ENCODE results near the gene ZNF689.

The ZNF689 gene

DNA sequence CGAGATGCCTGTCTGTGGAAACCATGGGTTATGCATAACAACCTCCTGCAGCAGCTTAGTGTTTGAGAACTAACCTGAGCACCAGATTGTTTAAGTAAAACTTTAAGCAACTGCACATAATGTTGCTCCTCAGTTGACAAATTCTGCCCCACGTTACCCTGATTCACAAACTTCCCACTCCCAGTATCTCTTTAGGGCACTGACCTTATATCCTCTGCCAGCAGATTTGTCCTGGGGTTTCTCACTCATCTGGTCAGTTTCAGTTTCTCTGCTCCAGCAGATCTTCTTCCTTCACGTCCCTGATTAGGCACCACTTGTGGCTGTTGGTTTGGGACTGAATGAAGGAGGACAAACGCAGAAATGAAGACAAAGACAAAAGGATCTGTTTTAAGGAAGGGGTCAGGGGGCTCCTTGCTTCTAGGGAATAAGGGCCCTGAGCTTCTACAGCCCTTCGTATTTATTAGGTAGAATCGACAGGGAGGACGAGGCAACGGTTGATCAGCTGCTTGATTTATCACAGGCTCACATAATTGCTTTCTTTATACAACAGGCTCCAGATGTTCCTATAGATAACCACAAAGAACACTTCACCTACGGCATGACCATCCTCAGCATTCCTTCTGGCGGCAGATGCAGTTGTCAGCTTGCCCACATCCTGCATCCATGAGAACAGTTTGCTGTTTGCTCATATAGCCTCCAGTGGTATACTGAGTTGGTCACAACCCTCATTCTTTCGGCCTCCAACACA, 13.5 kb upstream of the ZNF689 start:
- H3K9me3 ChIP-seq (ENCODE audit: low read depth, low read length): no peaks in the 10 kb centered on the region
- TF ChIP-seq POLR2AphosphoS5 (IDR thresholded peaks at IDR 0.05; ENCODE audit: borderline replicate concordance, low read depth, low read length) (no peak), FOXP2 (optimal IDR thresholded peaks at IDR 0.05; ENCODE audit: control extremely low read depth, extremely low read length, insufficient read depth) (no peak), EZH2 (IDR thresholded peaks at IDR 0.05) (no peak)
- H3K9ac ChIP-seq (ENCODE audit: insufficient read length): no peak overlapping the region
- DNase-seq (ENCODE audit: low read depth, low spot score): no peak
- H3K4me3 ChIP-seq: no peak overlapping the region
- no peak overlapping the region for H3K27ac ChIP-seq
- H3K36me3 ChIP-seq (ENCODE audit: insufficient read depth, low read length): no peaks in the 10 kb centered on the region

- no peak for DNase-seq (ENCODE audit: low read depth, low spot score)
- H3K9me3 ChIP-seq (ENCODE audit: low read depth, low read length): no peaks in the 10 kb centered on the region
- H3K4me3 ChIP-seq: no peak overlapping the region
- no peak overlapping the region for H3K9ac ChIP-seq (ENCODE audit: insufficient read length)
- no peaks in the 10 kb centered on the region for H3K36me3 ChIP-seq (ENCODE audit: insufficient read depth, low read length)
- no peak for TF ChIP-seq POLR2AphosphoS5 (IDR thresholded peaks at IDR 0.05; ENCODE audit: borderline replicate concordance, low read depth, low read length)
- TF ChIP-seq FOXP2 (optimal IDR thresholded peaks at IDR 0.05; ENCODE audit: control extremely low read depth, extremely low read length, insufficient read depth): no peak
- TF ChIP-seq EZH2 (IDR thresholded peaks at IDR 0.05): no peak
- H3K27ac ChIP-seq: no peak overlapping the region; the same call in 1 of the 2 replicates
Observed at GRCh38 chr16:30622455-30623032, 12.4 kb upstream of the ZNF689 start.

GRCh38 chr16:30621765-30622164, 11.6 kb upstream of the ZNF689 start:
- DNase-seq (ENCODE audit: low read depth, low spot score): no peak
- peak overlapping the region; percentile 44; the same call in 1 of the 2 replicates for H3K27ac ChIP-seq
- H3K4me3 ChIP-seq: no peak overlapping the region
- H3K9ac ChIP-seq (ENCODE audit: insufficient read length): no peak overlapping the region
- no peak for TF ChIP-seq EZH2 (IDR thresholded peaks at IDR 0.05)
- TF ChIP-seq FOXP2 (optimal IDR thresholded peaks at IDR 0.05; ENCODE audit: control extremely low read depth, extremely low read length, insufficient read depth): no peak
- TF ChIP-seq POLR2AphosphoS5 (IDR thresholded peaks at IDR 0.05; ENCODE audit: borderline replicate concordance, low read depth, low read length): no peak
- H3K36me3 ChIP-seq (ENCODE audit: insufficient read depth, low read length): no peaks in the 10 kb centered on the region
- H3K9me3 ChIP-seq (ENCODE audit: low read depth, low read length): no peaks in the 10 kb centered on the region

DNA sequence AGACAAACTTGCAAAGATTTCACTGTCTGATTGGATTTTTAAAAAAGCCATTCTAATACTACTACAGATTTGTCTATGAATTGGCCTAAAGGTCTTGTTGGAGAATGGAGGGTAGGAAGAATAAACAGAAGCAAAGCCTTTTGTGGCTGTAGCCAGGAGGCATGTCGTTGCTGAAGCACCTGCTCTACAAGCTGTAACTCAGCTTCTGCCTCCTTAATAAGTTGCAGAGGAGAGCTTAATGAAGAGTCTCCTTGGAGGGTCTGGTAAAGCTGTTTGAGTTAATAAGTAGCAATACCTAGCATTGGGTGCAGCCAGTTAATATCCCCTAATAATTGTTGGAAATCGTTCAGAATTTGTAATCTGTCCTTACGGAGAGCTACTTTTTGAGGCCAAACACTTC, 10.0 kb upstream of the ZNF689 start:
- Histone ChIP-seq H3K27ac (0 out of 2 replicates have a peak overlapping the region, but pooled peaks have one; percentile 47), H3K36me3 (ENCODE audit: insufficient read depth, low read length) (no peaks in the 10 kb centered on the region), H3K4me3 (no peak overlapping the region), H3K9ac (ENCODE audit: insufficient read length) (no peak overlapping the region), H3K9me3 (ENCODE audit: low read depth, low read length) (no peaks in the 10 kb centered on the region)
- no peak for DNase-seq (ENCODE audit: low read depth, low spot score)
- TF ChIP-seq EZH2 (IDR thresholded peaks at IDR 0.05) (no peak), FOXP2 (optimal IDR thresholded peaks at IDR 0.05; ENCODE audit: control extremely low read depth, extremely low read length, insufficient read depth) (no peak), POLR2AphosphoS5 (IDR thresholded peaks at IDR 0.05; ENCODE audit: borderline replicate concordance, low read depth, low read length) (no peak)

GRCh38 chr16:30619638-30620037, 9.4 kb upstream of the ZNF689 start:
- no peak overlapping the region for H3K9ac ChIP-seq (ENCODE audit: insufficient read length)
- H3K27ac ChIP-seq: no peak overlapping the region
- H3K9me3 ChIP-seq (ENCODE audit: low read depth, low read length): no peaks in the 10 kb centered on the region
- H3K4me3 ChIP-seq: no peak overlapping the region
- DNase-seq (ENCODE audit: low read depth, low spot score): no peak
- TF ChIP-seq FOXP2 (optimal IDR thresholded peaks at IDR 0.05; ENCODE audit: control extremely low read depth, extremely low read length, insufficient read depth): no peak
- no peak for TF ChIP-seq EZH2 (IDR thresholded peaks at IDR 0.05)
- no peak for TF ChIP-seq POLR2AphosphoS5 (IDR thresholded peaks at IDR 0.05; ENCODE audit: borderline replicate concordance, low read depth, low read length)
- H3K36me3 ChIP-seq (ENCODE audit: insufficient read depth, low read length): no peaks in the 10 kb centered on the region

- no peak for DNase-seq (ENCODE audit: low read depth, low spot score)
- no peak overlapping the region for H3K4me3 ChIP-seq
- H3K36me3 ChIP-seq (ENCODE audit: insufficient read depth, low read length): no peaks in the 10 kb centered on the region
- TF ChIP-seq POLR2AphosphoS5 (IDR thresholded peaks at IDR 0.05; ENCODE audit: borderline replicate concordance, low read depth, low read length) (no peak), FOXP2 (optimal IDR thresholded peaks at IDR 0.05; ENCODE audit: control extremely low read depth, extremely low read length, insufficient read depth) (no peak), EZH2 (IDR thresholded peaks at IDR 0.05) (no peak)
- no peak overlapping the region for H3K27ac ChIP-seq
- no peak overlapping the region for H3K9ac ChIP-seq (ENCODE audit: insufficient read length)
- no peaks in the 10 kb centered on the region for H3K9me3 ChIP-seq (ENCODE audit: low read depth, low read length)
Observed at GRCh38 chr16:30619202-30619601, 9.0 kb upstream of the ZNF689 start.

DNA sequence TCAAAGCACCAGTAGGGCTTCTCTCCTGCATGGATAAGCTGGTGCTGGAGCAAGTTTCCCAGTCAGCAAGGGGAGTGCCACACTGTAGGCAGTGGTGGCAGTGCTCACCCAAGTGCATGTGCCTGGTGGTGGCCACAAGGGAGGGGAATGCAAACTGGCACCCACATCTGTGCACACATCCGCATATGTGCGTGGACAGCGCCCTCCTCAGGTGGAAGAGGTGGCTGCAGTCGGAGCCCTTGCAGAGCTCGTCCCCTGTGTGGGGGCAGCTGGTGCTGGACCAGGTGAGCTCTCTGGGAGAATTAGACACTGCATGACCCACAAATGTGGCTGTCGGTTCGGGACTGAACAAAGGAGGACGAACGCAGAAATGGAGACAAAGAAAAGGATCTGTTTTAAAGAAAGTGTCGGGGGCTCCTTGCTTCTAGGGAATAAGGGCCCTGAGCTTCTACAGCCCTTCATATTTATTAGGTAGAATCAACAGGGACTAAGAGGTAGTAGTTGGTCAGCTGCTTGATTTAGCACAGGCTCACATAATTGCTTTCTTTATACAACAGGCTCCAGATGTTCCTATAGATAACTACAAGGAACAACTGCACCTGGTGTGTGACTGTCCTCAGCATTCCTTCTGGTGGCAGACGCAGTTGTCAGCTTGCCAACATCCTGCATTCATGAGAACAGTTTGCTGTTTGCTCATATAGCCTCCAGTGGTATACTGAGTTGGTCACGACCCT, 5.3 kb upstream of the ZNF689 start:
- Histone ChIP-seq H3K36me3 (ENCODE audit: insufficient read depth, low read length) (no peaks in the 10 kb centered on the region), H3K27ac (no peak overlapping the region), H3K9me3 (ENCODE audit: low read depth, low read length) (no peaks in the 10 kb centered on the region), H3K9ac (ENCODE audit: insufficient read length) (no peak overlapping the region), H3K4me3 (no peak overlapping the region)
- DNase-seq (ENCODE audit: low read depth, low spot score): no peak
- TF ChIP-seq FOXP2 (optimal IDR thresholded peaks at IDR 0.05; ENCODE audit: control extremely low read depth, extremely low read length, insufficient read depth) (no peak), EZH2 (IDR thresholded peaks at IDR 0.05) (no peak), POLR2AphosphoS5 (IDR thresholded peaks at IDR 0.05; ENCODE audit: borderline replicate concordance, low read depth, low read length) (no peak)
